ENCODE results near the gene CD244.

DNA sequence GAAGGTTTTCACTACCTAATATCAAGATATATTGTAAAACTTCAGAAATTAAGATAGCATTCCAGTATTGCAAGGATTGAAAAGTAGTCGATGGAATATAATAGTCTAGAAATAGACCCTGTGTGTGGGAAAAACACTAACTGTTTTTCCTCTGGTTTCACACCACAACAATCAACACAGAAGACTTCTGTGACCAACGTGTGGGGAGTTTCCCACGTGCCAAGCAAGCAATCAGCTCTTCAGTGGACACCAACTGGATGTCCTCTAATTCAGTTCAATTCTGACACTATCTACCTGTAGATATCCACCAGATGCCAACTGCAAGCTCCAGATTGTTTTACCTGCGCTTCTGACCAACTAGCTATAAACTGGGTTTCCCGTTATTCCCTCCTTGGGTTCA lies 12.1 kb downstream of the CD244 start:
- TF ChIP-seq, protein P1, sequence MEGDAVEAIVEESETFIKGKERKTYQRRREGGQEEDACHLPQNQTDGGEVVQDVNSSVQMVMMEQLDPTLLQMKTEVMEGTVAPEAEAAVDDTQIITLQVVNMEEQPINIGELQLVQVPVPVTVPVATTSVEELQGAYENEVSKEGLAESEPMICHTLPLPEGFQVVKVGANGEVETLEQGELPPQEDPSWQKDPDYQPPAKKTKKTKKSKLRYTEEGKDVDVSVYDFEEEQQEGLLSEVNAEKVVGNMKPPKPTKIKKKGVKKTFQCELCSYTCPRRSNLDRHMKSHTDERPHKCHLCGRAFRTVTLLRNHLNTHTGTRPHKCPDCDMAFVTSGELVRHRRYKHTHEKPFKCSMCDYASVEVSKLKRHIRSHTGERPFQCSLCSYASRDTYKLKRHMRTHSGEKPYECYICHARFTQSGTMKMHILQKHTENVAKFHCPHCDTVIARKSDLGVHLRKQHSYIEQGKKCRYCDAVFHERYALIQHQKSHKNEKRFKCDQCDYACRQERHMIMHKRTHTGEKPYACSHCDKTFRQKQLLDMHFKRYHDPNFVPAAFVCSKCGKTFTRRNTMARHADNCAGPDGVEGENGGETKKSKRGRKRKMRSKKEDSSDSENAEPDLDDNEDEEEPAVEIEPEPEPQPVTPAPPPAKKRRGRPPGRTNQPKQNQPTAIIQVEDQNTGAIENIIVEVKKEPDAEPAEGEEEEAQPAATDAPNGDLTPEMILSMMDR (IDR thresholded peaks at IDR 0.05) = no peak
- no peak for TF ChIP-seq POLR2A (IDR thresholded peaks at IDR 0.05)
